HL-60 (cell line): Measurements from ENCODE around the gene CAMTA1.

Source experiments
- DNase-seq, 2 experiments: peaks; one replicate each; pipeline ENCODE4 v3.0.0-alpha.2; 2010 to 2020; ENCODE audit warnings: low read depth in 1 of 2, low spot score in 1 of 2
- H3K27ac ChIP-seq: fragments of 250-450 bp; sonication (Bioruptor Pico); replicated peaks from 2 replicates; pipeline ENCODE4 v1.5.1; 2020; ENCODE audit warnings: mild to moderate bottlenecking, moderate library complexity
- H3K27me3 ChIP-seq: fragments of 250-450 bp; sonication (Bioruptor Pico); 2 replicates; pipeline ENCODE4 v1.5.1; 2021; ENCODE audit warnings: mild to moderate bottlenecking, moderate library complexity; ENCODE audit not compliant: insufficient read depth, poor library complexity, severe bottlenecking
- H3K4me3 ChIP-seq: replicated peaks from 2 replicates; pipeline ENCODE4 v1.5.1; 2011; ENCODE audit warnings: mild to moderate bottlenecking, control low read depth, low read length; ENCODE audit not compliant: insufficient read depth
- GABPA ChIP-seq: IDR thresholded peaks from 2 replicates; pipeline ENCODE4 v1.6.1; 2012; ENCODE audit warnings: low read depth
- POLR2AphosphoS5 ChIP-seq: IDR thresholded peaks from 2 replicates; pipeline ENCODE4 v1.6.1; 2012; ENCODE audit warnings: low read depth
- SPI1 ChIP-seq: IDR thresholded peaks from 2 replicates; pipeline ENCODE4 v1.6.1; 2012; ENCODE audit warnings: low read depth, mild to moderate bottlenecking, borderline replicate concordance
- TF ChIP-seq, protein P1 (sequence below): IDR thresholded peaks from one replicate; pipeline ENCODE4 v1.5.1; 2011; ENCODE audit warnings: low read length, control low read depth, inconsistent platforms; ENCODE audit not compliant: insufficient read depth
- TF ChIP-seq, protein P2 (sequence below): IDR thresholded peaks from 2 replicates; pipeline ENCODE4 v1.6.1; 2012; ENCODE audit warnings: low read depth; ENCODE audit not compliant: insufficient replicate concordance

CAMTA1 gene

DNA sequence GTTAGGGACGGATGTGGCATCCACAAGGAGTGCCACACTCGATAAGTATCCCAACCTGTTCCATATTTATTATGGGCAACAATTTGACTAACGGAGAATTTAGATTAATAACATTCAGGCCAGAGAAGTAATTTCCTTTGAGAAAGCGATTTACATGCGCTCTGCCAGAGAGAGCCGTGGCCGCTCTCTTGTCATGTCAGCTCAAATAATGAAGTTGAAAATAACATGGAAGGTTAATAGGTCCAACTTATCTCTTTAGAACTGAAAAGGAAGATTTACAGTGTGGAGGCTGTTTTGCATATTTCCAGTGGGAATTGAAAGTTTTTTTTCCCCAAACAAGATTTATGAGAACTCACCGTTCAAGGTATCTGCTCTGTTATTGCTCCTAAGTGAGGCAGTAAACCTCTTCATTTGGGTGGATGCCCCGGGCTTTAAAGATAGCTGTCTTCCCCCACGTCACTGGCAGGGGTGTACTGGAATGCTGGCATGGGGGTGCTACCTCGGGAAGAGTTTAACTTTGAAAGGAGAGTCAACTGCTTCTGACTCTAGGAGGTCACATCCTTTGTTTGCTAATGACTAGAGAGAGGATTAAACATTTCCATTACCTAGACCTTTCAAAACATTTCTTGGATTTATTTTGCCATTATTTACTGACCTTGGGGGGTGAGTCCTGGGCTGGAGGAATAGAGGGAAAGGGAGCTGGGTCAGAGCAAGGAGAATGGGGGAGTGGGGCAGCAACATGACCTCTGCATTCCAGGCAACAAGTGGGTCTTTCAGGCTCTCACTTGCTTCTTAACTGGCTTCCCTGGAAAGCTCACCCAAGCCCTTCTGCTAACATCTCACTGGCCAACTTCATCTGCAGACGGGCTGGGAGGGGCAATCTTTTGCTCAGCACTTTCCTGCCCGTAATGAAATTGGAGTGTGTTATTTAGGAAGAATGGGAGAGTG is 204.2 kb downstream of the CAMTA1 start:
- DNase-seq, result no peak
- Histone ChIP-seq H3K27me3 (no peaks in the 10 kb centered on the region), H3K27ac (no peak overlapping the region), H3K4me3 (no peak overlapping the region)
- no peak for TF ChIP-seq GABPA
- TF ChIP-seq, protein P1, sequence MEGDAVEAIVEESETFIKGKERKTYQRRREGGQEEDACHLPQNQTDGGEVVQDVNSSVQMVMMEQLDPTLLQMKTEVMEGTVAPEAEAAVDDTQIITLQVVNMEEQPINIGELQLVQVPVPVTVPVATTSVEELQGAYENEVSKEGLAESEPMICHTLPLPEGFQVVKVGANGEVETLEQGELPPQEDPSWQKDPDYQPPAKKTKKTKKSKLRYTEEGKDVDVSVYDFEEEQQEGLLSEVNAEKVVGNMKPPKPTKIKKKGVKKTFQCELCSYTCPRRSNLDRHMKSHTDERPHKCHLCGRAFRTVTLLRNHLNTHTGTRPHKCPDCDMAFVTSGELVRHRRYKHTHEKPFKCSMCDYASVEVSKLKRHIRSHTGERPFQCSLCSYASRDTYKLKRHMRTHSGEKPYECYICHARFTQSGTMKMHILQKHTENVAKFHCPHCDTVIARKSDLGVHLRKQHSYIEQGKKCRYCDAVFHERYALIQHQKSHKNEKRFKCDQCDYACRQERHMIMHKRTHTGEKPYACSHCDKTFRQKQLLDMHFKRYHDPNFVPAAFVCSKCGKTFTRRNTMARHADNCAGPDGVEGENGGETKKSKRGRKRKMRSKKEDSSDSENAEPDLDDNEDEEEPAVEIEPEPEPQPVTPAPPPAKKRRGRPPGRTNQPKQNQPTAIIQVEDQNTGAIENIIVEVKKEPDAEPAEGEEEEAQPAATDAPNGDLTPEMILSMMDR, result no peak
- TF ChIP-seq POLR2AphosphoS5, result no peak
- TF ChIP-seq SPI1, result no peak
- TF ChIP-seq, protein P2, sequence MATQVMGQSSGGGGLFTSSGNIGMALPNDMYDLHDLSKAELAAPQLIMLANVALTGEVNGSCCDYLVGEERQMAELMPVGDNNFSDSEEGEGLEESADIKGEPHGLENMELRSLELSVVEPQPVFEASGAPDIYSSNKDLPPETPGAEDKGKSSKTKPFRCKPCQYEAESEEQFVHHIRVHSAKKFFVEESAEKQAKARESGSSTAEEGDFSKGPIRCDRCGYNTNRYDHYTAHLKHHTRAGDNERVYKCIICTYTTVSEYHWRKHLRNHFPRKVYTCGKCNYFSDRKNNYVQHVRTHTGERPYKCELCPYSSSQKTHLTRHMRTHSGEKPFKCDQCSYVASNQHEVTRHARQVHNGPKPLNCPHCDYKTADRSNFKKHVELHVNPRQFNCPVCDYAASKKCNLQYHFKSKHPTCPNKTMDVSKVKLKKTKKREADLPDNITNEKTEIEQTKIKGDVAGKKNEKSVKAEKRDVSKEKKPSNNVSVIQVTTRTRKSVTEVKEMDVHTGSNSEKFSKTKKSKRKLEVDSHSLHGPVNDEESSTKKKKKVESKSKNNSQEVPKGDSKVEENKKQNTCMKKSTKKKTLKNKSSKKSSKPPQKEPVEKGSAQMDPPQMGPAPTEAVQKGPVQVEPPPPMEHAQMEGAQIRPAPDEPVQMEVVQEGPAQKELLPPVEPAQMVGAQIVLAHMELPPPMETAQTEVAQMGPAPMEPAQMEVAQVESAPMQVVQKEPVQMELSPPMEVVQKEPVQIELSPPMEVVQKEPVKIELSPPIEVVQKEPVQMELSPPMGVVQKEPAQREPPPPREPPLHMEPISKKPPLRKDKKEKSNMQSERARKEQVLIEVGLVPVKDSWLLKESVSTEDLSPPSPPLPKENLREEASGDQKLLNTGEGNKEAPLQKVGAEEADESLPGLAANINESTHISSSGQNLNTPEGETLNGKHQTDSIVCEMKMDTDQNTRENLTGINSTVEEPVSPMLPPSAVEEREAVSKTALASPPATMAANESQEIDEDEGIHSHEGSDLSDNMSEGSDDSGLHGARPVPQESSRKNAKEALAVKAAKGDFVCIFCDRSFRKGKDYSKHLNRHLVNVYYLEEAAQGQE, result no peak

DNA sequence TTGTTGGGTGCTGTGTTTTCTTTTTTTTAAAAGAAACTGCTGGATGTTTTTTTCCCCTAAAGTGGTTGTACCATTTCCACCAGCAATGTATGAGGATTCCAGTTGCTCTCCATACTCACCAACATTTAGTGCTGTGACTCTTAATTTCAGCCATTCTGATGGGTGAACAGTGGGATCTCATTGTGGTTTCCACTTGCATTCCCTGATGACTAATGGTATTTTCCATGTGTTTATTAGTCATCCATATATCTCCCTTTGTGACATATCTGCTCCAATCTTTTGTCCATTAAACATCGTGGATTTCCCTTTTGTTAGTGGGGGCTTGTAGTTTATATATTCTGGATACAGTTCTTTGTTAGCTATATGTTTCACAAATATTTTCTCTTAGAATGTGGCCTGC is 206.0 kb downstream of the CAMTA1 start:
- H3K27ac ChIP-seq, result no peak overlapping the region
- H3K4me3 ChIP-seq, result no peak overlapping the region
- H3K27me3 ChIP-seq, result no peaks in the 10 kb centered on the region
- no peak for DNase-seq
- no peak for TF ChIP-seq POLR2AphosphoS5

DNA sequence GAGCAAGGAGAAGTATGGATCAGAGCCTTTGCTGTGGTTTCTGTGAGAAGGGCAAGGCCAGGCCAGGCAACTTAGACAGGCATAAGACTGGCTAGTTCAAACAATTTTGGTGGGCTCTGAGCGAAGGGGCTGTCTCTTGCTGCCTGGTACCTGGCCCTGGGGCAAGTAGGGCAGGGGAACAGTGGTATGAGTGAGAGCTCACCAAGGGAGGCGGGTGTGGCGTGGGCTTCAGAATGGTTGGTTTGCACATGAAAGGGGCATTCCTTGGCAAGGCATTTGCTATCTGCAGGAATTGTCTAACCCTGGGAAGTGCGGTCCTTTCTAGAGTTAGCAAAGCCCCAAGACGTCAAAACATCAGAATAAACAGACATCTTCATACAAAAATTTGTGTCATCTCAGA is 210.5 kb downstream of the CAMTA1 start:
- DNase-seq, result no peak
- Histone ChIP-seq H3K27ac (no peak overlapping the region), H3K27me3 (no peaks in the 10 kb centered on the region), H3K4me3 (no peak overlapping the region)
- TF ChIP-seq SPI1, result no peak
- TF ChIP-seq, protein P1, result no peak
- TF ChIP-seq, protein P2, result no peak
- no peak for TF ChIP-seq POLR2AphosphoS5
- no peak for TF ChIP-seq GABPA

DNA sequence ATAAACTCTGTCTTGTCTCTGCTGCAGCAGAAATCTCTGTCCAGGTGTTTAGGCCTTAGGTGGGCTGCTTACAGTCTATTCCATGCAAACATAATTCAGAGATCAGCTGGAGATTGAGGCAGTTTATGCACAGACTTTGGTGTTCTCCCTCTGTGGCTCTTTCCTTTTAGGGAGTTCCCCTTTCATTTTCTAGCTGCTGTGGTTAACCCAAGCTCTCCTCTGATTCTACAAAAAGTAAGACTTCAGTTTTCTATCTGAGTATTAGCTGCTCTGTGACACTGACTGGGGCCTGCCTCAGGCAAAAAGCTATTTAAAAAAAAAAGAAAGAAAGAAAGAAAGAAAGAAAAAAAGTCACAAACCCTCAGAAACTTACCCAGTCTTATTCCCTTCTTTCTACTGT is 211.1 kb downstream of the CAMTA1 start:
- TF ChIP-seq, protein P2, result no peak
- peak; percentile 29; the same call in 1 of the 2 replicates for TF ChIP-seq SPI1
- TF ChIP-seq GABPA, result no peak
- Histone ChIP-seq H3K27me3 (no peaks in the 10 kb centered on the region), H3K4me3 (no peak overlapping the region), H3K27ac (no peak overlapping the region)
- no peak for DNase-seq
